Measurements from ENCODE around the gene CDIPT.

Gene CDIPT

GRCh38 chr16:29849505-29849904, 13.5 kb downstream of the CDIPT start:
- TF ChIP-seq CTCF (IDR thresholded peaks at IDR 0.05; ENCODE audit: low read depth, low read length, missing control alignments) = no peak
- DNase-seq (ENCODE audit: low read depth) = no peak
- no peak overlapping the region for H3K4me3 ChIP-seq (ENCODE audit: low read depth, low read length)

DNA sequence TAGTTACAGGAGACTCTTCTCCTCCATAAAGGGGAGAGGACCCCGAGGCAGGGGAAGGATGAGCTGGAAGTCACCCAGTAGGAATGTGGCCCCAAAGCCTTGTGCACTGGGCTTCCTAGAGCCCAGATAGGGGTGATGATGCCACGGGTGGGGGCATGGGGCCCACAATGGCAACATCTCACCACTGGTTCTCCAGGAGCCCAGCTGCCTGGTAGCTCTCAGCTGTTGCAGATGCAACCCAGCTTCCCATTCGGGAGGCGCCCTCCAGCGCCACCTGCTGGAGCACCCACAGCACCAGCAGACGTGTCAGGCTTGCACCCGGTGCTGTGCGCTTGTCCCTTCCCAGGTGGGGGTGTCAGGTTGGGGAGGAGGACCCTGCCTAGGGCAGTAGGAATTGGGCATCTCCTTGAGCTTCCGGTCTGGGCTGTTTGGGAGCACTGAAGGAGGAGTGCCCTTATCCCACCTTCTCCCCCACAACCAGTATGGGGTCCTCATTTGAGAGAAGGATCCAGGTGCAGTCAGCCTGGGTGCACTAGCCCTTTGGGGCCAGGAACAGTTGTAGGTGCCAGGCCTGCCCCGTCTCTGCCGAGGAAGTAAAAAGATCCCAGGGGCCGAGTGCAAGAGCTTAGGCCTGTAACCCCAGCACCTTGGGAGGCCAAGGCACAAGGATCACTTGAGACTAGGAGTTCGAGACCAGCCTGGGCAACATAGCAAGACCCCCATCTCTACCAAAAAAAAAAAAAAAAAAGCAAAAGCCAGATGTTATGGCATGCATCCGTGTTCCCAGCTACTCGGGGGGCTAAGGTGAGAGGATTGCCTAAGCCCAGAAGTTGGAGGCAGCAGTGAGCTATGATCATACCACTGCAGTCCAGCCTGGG, 14.4 kb downstream of the CDIPT start:
- no peak overlapping the region for H3K4me3 ChIP-seq (ENCODE audit: low read depth, low read length)
- DNase-seq (ENCODE audit: low read depth) = peak; percentile 22
- TF ChIP-seq CTCF (IDR thresholded peaks at IDR 0.05; ENCODE audit: low read depth, low read length, missing control alignments) = peak; percentile 98

DNA sequence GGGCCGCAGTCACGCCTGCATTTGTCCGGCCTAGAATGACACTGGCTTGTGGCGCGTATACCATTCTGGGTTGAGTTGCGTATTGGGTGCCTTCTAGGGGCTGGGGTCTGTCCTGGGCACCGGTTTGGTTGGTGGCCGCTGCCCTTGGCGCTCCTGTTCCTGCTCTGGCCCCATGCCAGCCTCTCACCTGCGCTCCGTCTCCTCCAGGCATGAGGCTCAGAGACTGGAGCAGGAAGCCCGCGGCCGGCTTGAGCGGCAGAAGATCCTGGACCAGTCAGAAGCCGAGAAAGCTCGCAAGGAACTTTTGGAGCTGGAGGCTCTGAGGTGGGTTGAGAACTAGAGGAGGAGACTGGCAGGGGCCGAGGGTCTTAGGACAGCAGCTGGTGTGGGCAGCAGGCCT, 17.4 kb downstream of the CDIPT start:
- TF ChIP-seq CTCF (IDR thresholded peaks at IDR 0.05; ENCODE audit: low read depth, low read length, missing control alignments) = no peak
- no peak for DNase-seq (ENCODE audit: low read depth)

GRCh38 chr16:29844575-29845331, 18.3 kb downstream of the CDIPT start:
- H3K4me3 ChIP-seq (ENCODE audit: low read depth, low read length) = no peak overlapping the region
- no peak for TF ChIP-seq CTCF (IDR thresholded peaks at IDR 0.05; ENCODE audit: low read depth, low read length, missing control alignments)
- no peak for DNase-seq (ENCODE audit: low read depth)

More for the DNA sequence above, 17.4 kb downstream of the CDIPT start:
- H3K4me3 ChIP-seq (ENCODE audit: low read depth, low read length) = no peak overlapping the region

- no peak overlapping the region for H3K4me3 ChIP-seq (ENCODE audit: low read depth, low read length)
- no peak for DNase-seq (ENCODE audit: low read depth)
- no peak for TF ChIP-seq CTCF (IDR thresholded peaks at IDR 0.05; ENCODE audit: low read depth, low read length, missing control alignments)
Observed at GRCh38 chr16:29843931-29844330, 19.1 kb downstream of the CDIPT start.

- H3K4me3 ChIP-seq (ENCODE audit: low read depth, low read length) = no peak overlapping the region
- DNase-seq (ENCODE audit: low read depth) = no peak
- TF ChIP-seq CTCF (IDR thresholded peaks at IDR 0.05; ENCODE audit: low read depth, low read length, missing control alignments) = peak; percentile 16
Observed at GRCh38 chr16:29842732-29843346, 20.2 kb downstream of the CDIPT start.
